Stimulated activated CD8-positive, alpha-beta memory T cell treated with anti-CD3 and anti-CD28 coated beads, Interleukin-2, amount 100 ng/mL, for 1 hour (primary cell): ENCODE data around the gene PACS1.
"Not testable (repeated sequence)": the region's sequence is repeated elsewhere in the genome, so short reads cannot be mapped to it uniquely, and the experiment has no call there.

Experiments
- DNase-seq, 2 donors: peaks; one replicate each; pipeline ENCODE4 v3.0.0-alpha.2; 2020; ENCODE audit warnings: low read depth in 2 of 2

Gene PACS1

DNA sequence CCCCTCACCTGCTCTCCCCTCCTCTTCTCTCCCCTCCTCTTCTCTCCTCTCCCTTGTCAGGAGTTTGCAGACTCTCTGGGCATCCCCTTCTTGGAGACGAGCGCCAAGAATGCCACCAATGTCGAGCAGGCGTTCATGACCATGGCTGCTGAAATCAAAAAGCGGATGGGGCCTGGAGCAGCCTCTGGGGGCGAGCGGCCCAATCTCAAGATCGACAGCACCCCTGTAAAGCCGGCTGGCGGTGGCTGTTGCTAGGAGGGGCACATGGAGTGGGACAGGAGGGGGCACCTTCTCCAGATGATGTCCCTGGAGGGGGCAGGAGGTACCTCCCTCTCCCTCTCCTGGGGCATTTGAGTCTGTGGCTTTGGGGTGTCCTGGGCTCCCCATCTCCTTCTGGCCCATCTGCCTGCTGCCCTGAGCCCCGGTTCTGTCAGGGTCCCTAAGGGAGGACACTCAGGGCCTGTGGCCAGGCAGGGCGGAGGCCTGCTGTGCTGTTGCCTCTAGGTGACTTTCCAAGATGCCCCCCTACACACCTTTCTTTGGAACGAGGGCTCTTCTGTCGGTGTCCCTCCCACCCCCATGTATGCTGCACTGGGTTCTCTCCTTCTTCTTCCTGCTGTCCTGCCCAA lies 206.0 kb downstream of the PACS1 start:
- no peak for DNase-seq

- DNase-seq, result not testable (repeated sequence)
Measured at GRCh38 chr11:66276619-66277018, 206.5 kb downstream of the PACS1 start.

DNA sequence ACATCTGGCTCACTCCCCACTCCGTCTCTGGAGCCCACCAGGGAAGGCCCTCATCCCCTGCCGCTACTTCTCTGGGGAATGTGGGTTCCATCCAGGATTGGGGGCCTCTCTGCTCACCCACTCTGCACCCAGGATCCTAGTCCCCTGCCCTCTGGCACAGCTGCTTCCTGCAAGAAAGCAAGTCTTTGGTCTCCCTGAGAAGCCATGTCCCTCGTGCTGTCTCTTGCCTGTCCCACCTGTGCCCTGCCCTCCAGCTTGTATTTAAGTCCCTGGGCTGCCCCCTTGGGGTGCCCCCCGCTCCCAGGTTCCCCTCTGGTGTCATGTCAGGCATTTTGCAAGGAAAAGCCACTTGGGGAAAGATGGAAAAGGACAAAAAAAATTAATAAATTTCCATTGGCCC lies 207.0 kb downstream of the PACS1 start:
- DNase-seq, result not testable (repeated sequence)

DNA sequence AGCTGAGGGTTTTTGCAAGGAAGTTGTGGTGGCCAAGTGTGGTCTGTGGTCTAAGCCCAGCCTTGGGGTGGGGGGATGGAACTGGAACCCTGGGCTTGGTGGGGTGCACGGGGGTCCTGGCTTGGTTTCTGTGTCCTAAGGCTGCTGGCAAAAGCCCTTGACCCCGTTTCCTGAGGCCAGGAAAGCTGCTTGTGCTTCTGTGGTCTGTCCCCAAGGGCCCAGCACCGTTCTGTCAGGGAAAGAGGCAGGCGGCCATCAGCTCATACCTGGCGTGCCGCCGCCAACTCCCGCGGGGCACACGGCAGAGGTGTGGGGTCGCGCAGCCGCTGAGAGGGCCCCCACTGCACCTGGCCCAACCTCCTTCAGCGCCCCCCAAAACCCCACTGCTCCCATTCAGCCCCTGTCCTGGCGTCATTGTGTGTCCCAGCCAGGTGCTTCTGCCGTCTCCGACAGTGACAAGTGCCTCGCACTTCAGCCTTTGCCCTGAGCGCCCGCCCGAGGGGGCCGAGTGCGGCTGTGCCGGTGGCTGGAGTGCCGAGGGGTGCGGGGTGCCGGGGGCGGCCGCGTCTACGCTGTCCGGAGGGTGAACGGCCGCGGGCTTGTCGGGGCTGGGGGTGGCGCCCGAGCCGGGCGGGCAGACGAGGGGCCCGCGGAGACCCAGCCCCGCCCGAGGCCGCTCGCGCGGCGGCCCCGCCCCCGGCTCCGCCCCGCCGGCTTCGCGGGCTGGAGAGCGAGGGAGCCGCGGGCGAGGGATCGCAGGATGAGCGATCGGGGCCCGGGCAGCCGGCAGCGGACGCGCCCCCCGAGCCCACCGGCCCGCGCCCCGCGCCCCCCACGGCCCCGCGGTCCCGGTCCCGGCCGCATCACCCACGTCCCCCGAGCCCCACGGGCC lies 207.6 kb downstream of the PACS1 start, which contains the start of gene CNIH2:
Gene CNIH2, plus strand, starts transcription at position 705 of the 892 bp plus-strand sequence. CDS start 282 bp downstream, outside the sequence.
- DNase-seq, result peak in 1 of 2 donors; percentile 17

DNA sequence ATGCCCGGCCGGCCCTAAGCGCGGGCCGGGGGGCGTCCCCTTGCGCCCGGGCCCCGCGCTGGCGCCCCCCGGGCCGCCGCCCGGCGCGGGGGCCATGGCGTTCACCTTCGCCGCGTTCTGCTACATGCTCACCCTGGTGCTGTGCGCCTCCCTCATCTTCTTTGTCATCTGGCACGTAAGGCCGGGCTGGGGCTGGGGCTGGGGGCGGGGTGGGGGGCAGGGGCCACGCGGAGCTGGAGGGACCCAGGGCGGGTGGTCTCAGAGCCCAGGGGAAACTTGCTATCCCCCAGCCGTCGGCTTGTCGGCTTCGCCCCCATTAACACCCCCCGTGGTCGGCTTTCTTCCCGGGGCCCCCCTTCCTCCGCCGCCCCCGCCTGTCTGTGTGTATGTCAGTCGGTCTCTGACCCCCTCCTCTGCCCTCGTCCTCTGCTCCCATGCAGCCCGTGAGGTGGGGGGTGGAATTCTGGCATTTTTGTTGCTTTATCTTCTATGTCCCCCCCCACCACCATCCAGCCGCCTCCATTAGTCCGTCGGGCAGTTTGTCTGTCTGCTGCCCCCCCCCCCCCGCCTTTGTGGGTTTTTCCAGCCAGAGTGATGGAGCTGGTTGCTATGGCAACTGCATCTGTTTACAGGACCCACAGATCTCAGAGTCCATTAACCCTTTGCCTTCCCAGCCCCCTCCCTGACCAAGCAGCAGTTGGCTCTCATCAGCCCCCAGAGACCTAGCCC lies 208.5 kb downstream of the PACS1 start:
- DNase-seq, result no peak

DNA sequence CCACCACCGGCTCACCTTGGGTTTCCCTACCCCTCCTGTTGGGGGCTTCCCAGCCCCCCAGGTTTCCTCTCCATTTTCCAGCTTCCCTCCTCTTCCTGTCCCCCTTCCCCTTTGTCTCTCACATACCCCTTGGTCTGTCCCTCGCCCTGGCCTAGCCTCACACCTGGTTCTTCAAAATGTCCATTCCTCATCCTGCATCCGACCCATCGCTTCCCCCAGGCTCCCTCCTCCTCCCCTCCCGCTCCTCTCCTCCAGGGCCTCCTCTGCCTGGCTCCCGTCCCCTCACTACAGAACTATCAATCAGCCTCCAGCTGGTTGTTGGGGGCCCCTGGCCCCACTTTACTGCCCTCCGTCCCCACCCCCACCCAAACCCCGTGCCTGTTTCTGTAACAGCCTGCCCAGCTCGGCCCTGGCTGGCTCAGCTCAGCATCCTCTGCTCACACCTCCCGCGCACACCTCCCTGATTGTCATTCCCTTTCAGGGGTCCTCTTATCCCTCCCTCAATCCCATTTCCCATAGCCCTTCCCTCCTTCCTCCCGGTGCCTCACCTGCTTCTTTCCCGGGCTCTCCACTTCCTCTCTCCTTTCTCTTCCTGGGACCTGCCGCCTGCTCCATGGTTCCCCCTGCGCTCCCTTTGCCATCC lies 209.1 kb downstream of the PACS1 start:
- DNase-seq, result no peak

DNA sequence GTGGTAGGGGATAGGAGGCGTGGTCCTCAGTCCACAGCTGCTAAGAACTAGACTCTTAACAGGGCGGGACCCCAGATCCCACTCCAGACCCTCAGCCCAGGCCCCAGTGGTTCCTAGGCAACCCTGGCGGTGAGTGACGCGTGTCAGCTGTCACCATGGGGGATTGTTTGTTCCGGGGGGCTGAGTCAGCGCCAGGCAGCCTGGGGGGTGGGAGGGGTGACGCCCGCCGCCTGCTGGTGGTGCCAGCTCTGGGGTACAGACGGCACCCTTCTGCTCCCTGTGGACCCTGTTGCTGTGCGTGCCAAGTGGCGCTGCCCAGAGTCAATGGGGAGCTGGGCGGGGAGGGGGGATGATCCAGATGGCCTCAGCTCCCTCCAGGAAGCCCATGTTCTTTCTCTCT lies 210.4 kb downstream of the PACS1 start:
- DNase-seq, result no peak

DNA sequence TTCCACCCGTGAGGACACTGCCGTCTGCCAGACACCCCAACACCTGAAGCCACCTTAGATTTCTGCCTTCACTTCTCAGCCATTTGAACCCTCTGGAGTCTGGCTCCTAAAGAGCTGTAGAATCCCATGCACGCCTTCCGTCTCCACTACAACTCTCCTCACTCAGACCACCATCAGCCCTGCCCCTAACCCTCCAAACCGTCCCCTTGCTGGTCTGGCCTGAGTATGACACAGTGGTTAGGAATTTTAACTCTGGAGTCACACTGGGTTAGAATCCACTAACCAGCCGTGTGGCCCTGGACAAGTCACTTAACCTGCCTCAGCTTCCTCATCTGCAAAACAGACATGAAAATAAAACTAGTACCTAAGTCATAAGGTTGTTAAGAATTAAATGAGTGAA lies 210.9 kb downstream of the PACS1 start:
- DNase-seq, result no peak

GRCh38 chr11:66281776-66282467 lies 211.8 kb downstream of the PACS1 start:
- DNase-seq, result no peak

- DNase-seq, result peak; percentile 99
Measured at GRCh38 chr11:66282468-66283455, 212.7 kb downstream of the PACS1 start.

DNA sequence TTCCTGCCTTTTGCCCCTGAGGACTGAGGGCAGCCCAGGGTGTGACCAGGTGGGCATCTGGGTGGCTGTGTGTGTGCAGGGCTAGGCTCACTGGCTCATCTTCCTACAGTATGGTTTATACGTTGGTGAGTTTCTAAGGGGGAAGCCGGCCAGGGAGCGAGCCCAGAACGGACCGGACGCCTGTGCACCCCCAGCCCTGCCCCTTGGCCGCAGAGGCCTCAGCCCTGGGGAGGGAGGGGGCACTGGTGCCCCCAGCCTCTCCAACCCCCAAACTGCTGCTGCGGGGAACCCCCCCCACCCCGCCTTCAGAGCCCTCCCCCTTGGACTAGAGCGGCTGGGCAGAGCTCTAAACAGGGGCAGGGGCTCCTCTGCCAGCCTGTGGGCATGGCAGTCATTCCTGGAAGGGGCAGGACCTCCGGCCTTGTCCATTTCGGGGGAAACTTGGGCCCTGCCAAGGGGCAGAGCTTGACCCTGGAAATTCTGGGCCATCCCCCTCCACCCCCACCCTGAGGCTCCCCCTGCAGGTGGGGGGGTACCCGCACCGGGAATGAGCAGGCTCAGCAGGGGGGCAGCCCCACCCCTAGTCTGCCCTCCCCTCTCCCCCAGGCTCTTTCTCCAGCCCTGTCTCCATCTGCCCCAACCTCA lies 213.5 kb downstream of the PACS1 start:
- DNase-seq, result no peak

GRCh38 chr11:66284526-66285078 lies 214.5 kb downstream of the PACS1 start:
- DNase-seq, result no peak

GRCh38 chr11:66285250-66285947 lies 215.3 kb downstream of the PACS1 start:
- DNase-seq, result no peak

- no peak for DNase-seq
Measured at GRCh38 chr11:66286699-66287098, 216.6 kb downstream of the PACS1 start.

DNA sequence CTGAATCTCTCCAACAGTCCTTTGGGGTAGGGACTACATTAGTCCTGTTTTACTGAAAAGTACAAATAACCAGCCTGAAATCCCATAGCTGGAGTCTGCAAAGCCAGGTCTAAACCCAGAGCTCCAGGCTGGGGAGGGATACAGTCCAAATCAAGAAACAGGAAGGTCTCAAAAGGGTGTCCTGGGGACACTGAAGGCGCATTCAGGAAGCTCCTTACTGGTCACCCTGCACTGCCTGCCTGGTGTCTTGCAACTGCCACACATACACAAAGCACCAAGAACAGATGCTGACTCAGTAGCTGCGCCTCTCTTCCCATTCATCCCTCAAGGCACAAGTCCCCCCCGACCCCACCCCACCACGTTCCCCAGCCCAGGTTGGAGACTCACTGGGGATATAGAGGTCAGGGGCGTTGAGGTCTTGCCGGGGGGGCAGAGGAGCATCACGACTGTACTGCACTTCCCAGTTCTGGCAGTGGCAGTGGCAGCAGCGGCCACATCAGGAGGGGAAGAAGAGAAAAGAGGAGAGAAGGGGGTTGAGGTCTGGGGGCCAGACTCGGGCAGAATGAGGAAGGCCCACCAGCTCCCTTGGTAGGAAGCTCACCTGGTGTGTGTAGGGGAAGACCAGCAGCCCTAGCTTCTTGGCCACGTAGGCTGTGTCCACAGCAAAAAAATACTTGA lies 217.3 kb downstream of the PACS1 start:
- no peak for DNase-seq

DNA sequence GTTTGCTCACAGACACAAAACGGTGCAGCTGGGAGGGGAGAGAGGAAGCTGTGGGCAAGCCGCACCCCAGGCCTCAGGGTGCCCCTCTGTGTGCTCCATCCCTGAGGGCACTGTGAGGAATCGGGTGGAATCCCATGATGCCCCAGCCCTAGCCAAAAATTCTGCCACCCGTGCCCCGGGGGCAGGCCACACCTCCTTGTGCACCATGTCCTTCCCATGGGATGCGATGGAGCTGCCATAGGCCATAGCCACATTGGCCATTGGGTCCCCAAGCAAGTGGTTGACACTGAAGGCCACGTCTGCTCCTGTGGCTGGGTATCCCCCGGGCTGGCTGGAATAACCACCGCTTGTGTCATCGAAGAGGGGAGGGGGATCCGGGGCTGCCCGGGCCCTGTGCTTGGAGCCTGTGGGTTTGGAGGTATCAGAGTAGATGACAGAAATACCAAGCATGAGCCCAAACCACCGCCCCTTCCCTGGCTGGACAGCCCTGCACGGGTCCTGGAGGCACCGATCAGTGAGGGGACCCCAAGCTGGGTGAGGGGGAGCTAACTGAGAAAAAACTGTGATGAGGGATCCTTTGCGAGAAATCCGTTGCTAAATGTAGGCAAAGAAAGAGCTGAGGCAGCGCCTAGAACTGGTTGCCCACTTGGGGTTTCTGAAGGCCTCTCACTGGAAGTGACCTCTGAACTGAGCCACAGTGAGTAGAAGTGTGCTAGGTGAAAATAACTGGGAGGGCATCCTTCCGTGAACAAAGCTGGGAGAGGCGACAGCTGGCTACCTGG lies 218.0 kb downstream of the PACS1 start:
- no peak for DNase-seq
